Measurements from ENCODE around the gene TRABD2B. TPM values are rescaled to one million over a fixed set of nuclear protein-coding genes. Genes with fewer than 3 reads are reported as not detected.

TRABD2B gene
- 15.4 TPM for polyA plus RNA-seq (2012; ENCODE audit: insufficient read length, low read depth)

- peak; percentile 63 for TF ChIP-seq FOXP2 (optimal IDR thresholded peaks at IDR 0.05; ENCODE audit: borderline replicate concordance, extremely low read depth, extremely low read length, insufficient read depth)
- TF ChIP-seq POLR2AphosphoS5 (IDR thresholded peaks at IDR 0.05; ENCODE audit: low read depth, low read length): no peak
- TF ChIP-seq SIN3A (IDR thresholded peaks at IDR 0.05; ENCODE audit: borderline replicate concordance, insufficient read depth, low read length): no peak
These were observed at the start of gene TRABD2B for GRCh38 chr1:47997289-47998200. TRABD2B (minus strand) TSS chr1:47997385.

DNA sequence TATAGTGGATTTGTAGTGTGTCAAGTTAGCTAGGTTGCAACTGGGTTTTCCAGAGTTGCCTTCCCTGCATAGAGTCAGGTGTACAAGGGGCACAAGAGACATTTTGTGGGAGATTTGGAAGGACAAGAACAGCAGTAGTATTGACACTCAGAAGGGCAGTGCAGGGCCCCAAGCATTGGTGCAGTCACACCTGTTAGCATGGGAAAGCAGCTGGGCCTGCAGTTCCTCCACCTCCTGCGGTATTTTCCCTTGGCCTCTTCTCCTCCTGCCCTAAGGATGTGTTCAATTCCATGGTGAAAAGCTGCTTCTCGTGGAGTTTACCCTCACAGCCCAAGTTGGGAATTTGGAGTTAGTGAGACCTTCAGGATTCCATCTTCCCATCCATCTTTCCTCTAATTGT, 47.1 kb upstream of the TRABD2B start:
- TF ChIP-seq FOXP2 (optimal IDR thresholded peaks at IDR 0.05; ENCODE audit: borderline replicate concordance, extremely low read depth, extremely low read length, insufficient read depth): no peak
- TF ChIP-seq, protein P1, sequence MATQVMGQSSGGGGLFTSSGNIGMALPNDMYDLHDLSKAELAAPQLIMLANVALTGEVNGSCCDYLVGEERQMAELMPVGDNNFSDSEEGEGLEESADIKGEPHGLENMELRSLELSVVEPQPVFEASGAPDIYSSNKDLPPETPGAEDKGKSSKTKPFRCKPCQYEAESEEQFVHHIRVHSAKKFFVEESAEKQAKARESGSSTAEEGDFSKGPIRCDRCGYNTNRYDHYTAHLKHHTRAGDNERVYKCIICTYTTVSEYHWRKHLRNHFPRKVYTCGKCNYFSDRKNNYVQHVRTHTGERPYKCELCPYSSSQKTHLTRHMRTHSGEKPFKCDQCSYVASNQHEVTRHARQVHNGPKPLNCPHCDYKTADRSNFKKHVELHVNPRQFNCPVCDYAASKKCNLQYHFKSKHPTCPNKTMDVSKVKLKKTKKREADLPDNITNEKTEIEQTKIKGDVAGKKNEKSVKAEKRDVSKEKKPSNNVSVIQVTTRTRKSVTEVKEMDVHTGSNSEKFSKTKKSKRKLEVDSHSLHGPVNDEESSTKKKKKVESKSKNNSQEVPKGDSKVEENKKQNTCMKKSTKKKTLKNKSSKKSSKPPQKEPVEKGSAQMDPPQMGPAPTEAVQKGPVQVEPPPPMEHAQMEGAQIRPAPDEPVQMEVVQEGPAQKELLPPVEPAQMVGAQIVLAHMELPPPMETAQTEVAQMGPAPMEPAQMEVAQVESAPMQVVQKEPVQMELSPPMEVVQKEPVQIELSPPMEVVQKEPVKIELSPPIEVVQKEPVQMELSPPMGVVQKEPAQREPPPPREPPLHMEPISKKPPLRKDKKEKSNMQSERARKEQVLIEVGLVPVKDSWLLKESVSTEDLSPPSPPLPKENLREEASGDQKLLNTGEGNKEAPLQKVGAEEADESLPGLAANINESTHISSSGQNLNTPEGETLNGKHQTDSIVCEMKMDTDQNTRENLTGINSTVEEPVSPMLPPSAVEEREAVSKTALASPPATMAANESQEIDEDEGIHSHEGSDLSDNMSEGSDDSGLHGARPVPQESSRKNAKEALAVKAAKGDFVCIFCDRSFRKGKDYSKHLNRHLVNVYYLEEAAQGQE (IDR thresholded peaks at IDR 0.05; ENCODE audit: insufficient read depth in 1 of 2, low read depth in 2 of 2, low read length in 2 of 2): no peak
- TF ChIP-seq POLR2AphosphoS5 (IDR thresholded peaks at IDR 0.05; ENCODE audit: low read depth, low read length): no peak
- TF ChIP-seq SIN3A (IDR thresholded peaks at IDR 0.05; ENCODE audit: borderline replicate concordance, insufficient read depth, low read length): no peak
- no peak for TF ChIP-seq TAF1 (IDR thresholded peaks at IDR 0.05; ENCODE audit: borderline replicate concordance, insufficient read depth, low read length)

- no peak for TF ChIP-seq POLR2AphosphoS5 (IDR thresholded peaks at IDR 0.05; ENCODE audit: low read depth, low read length)
- TF ChIP-seq, protein P1 (IDR thresholded peaks at IDR 0.05; ENCODE audit: insufficient read depth in 1 of 2, low read depth in 2 of 2, low read length in 2 of 2): no peak
- TF ChIP-seq FOXP2 (optimal IDR thresholded peaks at IDR 0.05; ENCODE audit: borderline replicate concordance, extremely low read depth, extremely low read length, insufficient read depth): no peak
- TF ChIP-seq SIN3A (IDR thresholded peaks at IDR 0.05; ENCODE audit: borderline replicate concordance, insufficient read depth, low read length): no peak
- TF ChIP-seq TAF1 (IDR thresholded peaks at IDR 0.05; ENCODE audit: borderline replicate concordance, insufficient read depth, low read length): no peak
These were observed 46.4 kb upstream of the TRABD2B start for GRCh38 chr1:48043622-48044021.

- TF ChIP-seq, protein P1 (IDR thresholded peaks at IDR 0.05; ENCODE audit: insufficient read depth in 1 of 2, low read depth in 2 of 2, low read length in 2 of 2): no peak
- TF ChIP-seq POLR2AphosphoS5 (IDR thresholded peaks at IDR 0.05; ENCODE audit: low read depth, low read length) (no peak), SIN3A (IDR thresholded peaks at IDR 0.05; ENCODE audit: borderline replicate concordance, insufficient read depth, low read length) (no peak), TAF1 (IDR thresholded peaks at IDR 0.05; ENCODE audit: borderline replicate concordance, insufficient read depth, low read length) (no peak), FOXP2 (optimal IDR thresholded peaks at IDR 0.05; ENCODE audit: borderline replicate concordance, extremely low read depth, extremely low read length, insufficient read depth) (no peak)
These were observed 43.0 kb upstream of the TRABD2B start for GRCh38 chr1:48040154-48040553.

GRCh38 chr1:48039088-48040054, 42.2 kb upstream of the TRABD2B start:
- TF ChIP-seq POLR2AphosphoS5 (IDR thresholded peaks at IDR 0.05; ENCODE audit: low read depth, low read length) (no peak), FOXP2 (optimal IDR thresholded peaks at IDR 0.05; ENCODE audit: borderline replicate concordance, extremely low read depth, extremely low read length, insufficient read depth) (no peak), TAF1 (IDR thresholded peaks at IDR 0.05; ENCODE audit: borderline replicate concordance, insufficient read depth, low read length) (no peak)

Measured in PFSK-1 (cell line).